HCT116 (cell line): Measurements from ENCODE around the gene ITSN1. TPM values are rescaled to one million over a fixed set of nuclear protein-coding genes. Genes with fewer than 3 reads are reported as not detected.

Source experiments
- ATAC-seq: fragments of 200-7000 bp; cut with Tn5 transposase; 2 replicates; pipeline ENCODE4 v1.9.1; 2020; ENCODE audit warnings: mild to moderate bottlenecking, moderate library complexity
- BruUV-seq: library from RNA; stranded (reverse); fragments of 400-500 nt; replicated peaks from 2 replicates; lab custom pipeline; 2021; lab: Mats Ljungman, UMichigan
- CTCF ChIA-PET: fragments of 300-600 bp; sonication (Branson Sonifier 250); formaldehyde crosslinking; loops from one replicate; lab custom pipeline; 2021; ENCODE audit warnings: antibody characterized with exemption; lab: Charles Lee
- POLR2A ChIA-PET: fragments of 300-600, 350-600 bp; sonication (Branson Sonifier 250); formaldehyde crosslinking; loops from one replicate; lab custom pipeline; 2021; ENCODE audit warnings: antibody characterized with exemption; lab: Charles Lee
- RAD21 ChIA-PET, 2 experiments: fragments of 300-600 bp; sonication (Branson Sonifier 250); formaldehyde crosslinking; loops; one replicate each; lab custom pipeline; 2023; ENCODE audit warnings: low total read pairs in 2 of 2; ENCODE audit not compliant: uncharacterized antibody in 2 of 2, unreplicated experiment in 2 of 2, low non-redundant PET in 1 of 2; lab: Charles Lee
- DNase-seq: peaks from one replicate; pipeline ENCODE4 v3.0.0-alpha.2; 2010; ENCODE audit warnings: low read depth, low spot score
- H2AFZ ChIP-seq: fragments of 200-600 bp; shearing (Covaris generic), sonication (generic); 2 replicates; pipeline ENCODE4 v1.6.1; 2017; ENCODE audit warnings: low read depth, mixed run types, mixed read lengths, antibody characterized with exemption, low read length; ENCODE audit not compliant: poor library complexity, severe bottlenecking
- H3K27ac ChIP-seq: 2 replicates; pipeline ENCODE4 v1.5.1; 2012; ENCODE audit warnings: low read depth, low read length
- H3K27me3 ChIP-seq: fragments of 200-600 bp; sonication (generic); 2 replicates; pipeline ENCODE4 v1.6.1; 2016; ENCODE audit warnings: mixed run types, low read length, mixed read lengths; ENCODE audit not compliant: insufficient read depth
- H3K36me3 ChIP-seq, 2 experiments: fragments of 200-500 bp in 1 of 2; fragments of 200-600 bp in 1 of 2; sonication (Bioruptor generic) in 1 of 2; sonication (generic) in 1 of 2; 2 replicates each; pipeline versions ENCODE4 v1.5.1 to v1.6.1; 2014 to 2016; ENCODE audit warnings: low read length in 2 of 2, inconsistent platforms in 1 of 2, mixed read lengths in 1 of 2, mixed run types in 1 of 2; ENCODE audit not compliant: insufficient read depth in 2 of 2, control insufficient read depth in 1 of 2
- H3K4me1 ChIP-seq, 2 experiments: fragments of 200-600 bp in 1 of 2; sonication (generic) in 1 of 2; 2 replicates each; pipeline versions ENCODE4 v1.5.1 to v1.6.1; 2012 to 2017; ENCODE audit warnings: low read length in 2 of 2, inconsistent platforms in 1 of 2, mild to moderate bottlenecking in 1 of 2, mixed read lengths in 1 of 2, mixed run types in 1 of 2, moderate library complexity in 1 of 2; ENCODE audit not compliant: insufficient read depth in 2 of 2, control insufficient read depth in 1 of 2
- H3K4me2 ChIP-seq: fragments of 200-600 bp; sonication (generic); 2 replicates; pipeline ENCODE4 v1.6.1; 2017; ENCODE audit warnings: mixed run types, low read length, mixed read lengths
- H3K4me3 ChIP-seq, 2 experiments: fragments of 200-600 bp in 1 of 2; sonication (generic) in 1 of 2; replicated peaks in 1 of 2; 2 replicates each; pipeline ENCODE4 v1.5.1; 2011 to 2016; ENCODE audit warnings: low read length in 2 of 2, control low read depth in 1 of 2, low read depth in 1 of 2, mild to moderate bottlenecking in 1 of 2, mixed read lengths in 1 of 2, mixed run types in 1 of 2
- H3K79me2 ChIP-seq: fragments of 200-600 bp; sonication (generic); 2 replicates; pipeline ENCODE4 v1.6.1; 2017; ENCODE audit warnings: mild to moderate bottlenecking, mixed run types, low read length, moderate library complexity, mixed read lengths; ENCODE audit not compliant: insufficient read depth
- H3K9ac ChIP-seq: fragments of 200-600 bp; sonication (generic); 2 replicates; pipeline ENCODE4 v1.6.1; 2016; ENCODE audit warnings: low read length, mixed read lengths
- H3K9me2 ChIP-seq: fragments of 200-600 bp; sonication (generic), shearing (Covaris generic); 2 replicates; pipeline ENCODE4 v1.6.1; 2017; ENCODE audit warnings: mixed run types, mild to moderate bottlenecking, moderate library complexity; ENCODE audit not compliant: insufficient read depth
- H3K9me3 ChIP-seq, 2 experiments: fragments of 200-500 bp in 1 of 2; fragments of 200-600 bp in 1 of 2; sonication (Bioruptor generic) in 1 of 2; sonication (generic) in 1 of 2; 2 replicates each; pipeline ENCODE4 v1.6.1; 2014 to 2017; ENCODE audit warnings: low read length in 2 of 2, mixed read lengths in 2 of 2, inconsistent platforms in 1 of 2, low read depth in 1 of 2, mild to moderate bottlenecking in 1 of 2, mixed run types in 1 of 2, moderate library complexity in 1 of 2; ENCODE audit not compliant: control insufficient read depth in 1 of 2, insufficient read depth in 1 of 2
- H4K20me1 ChIP-seq: fragments of 200-600 bp; sonication (generic), shearing (Covaris generic); 2 replicates; pipeline ENCODE4 v1.6.1; 2017; ENCODE audit warnings: mixed run types, mild to moderate bottlenecking, moderate library complexity; ENCODE audit not compliant: insufficient read depth
- CBX3 ChIP-seq: IDR thresholded peaks from 2 replicates; pipeline ENCODE4 v1.6.1; 2012; ENCODE audit warnings: low read depth
- CEBPB ChIP-seq: IDR thresholded peaks from 2 replicates; pipeline ENCODE4 v1.6.1; 2012; ENCODE audit warnings: low read depth
- EGR1 ChIP-seq: IDR thresholded peaks from 2 replicates; pipeline ENCODE4 v1.6.1; 2012; ENCODE audit warnings: low read depth
- ELF1 ChIP-seq: IDR thresholded peaks from 2 replicates; pipeline ENCODE4 v1.6.1; 2012; ENCODE audit warnings: low read depth, borderline replicate concordance
- EZH2 ChIP-seq: fragments of 200-600 bp; sonication (generic); IDR thresholded peaks from 2 replicates; pipeline ENCODE4 v1.6.1; 2017; ENCODE audit warnings: antibody characterized with exemption, mixed run types
- FOSL1 ChIP-seq: IDR thresholded peaks from 2 replicates; pipeline ENCODE4 v1.6.1; 2012; ENCODE audit warnings: low read depth
- POLR2A ChIP-seq: IDR thresholded peaks from 2 replicates; pipeline ENCODE4 v1.7.0; 2011; ENCODE audit warnings: borderline replicate concordance; ENCODE audit not compliant: insufficient read depth, insufficient read length; ENCODE audit errors: extremely low read depth
- SIN3A ChIP-seq: IDR thresholded peaks from 2 replicates; pipeline ENCODE4 v1.6.1; 2012; ENCODE audit warnings: low read depth
- TCF7L2 ChIP-seq: IDR thresholded peaks from 2 replicates; pipeline ENCODE4 v1.7.0; 2011; ENCODE audit warnings: borderline replicate concordance, inconsistent platforms; ENCODE audit not compliant: insufficient read depth, insufficient read length; ENCODE audit errors: extremely low read depth
- ZNF274 ChIP-seq: fragments of 200-500 bp; sonication (Bioruptor generic); IDR thresholded peaks from 2 replicates; pipeline ENCODE4 v1.6.1; 2014; ENCODE audit warnings: mild to moderate bottlenecking, low read depth, low read length, inconsistent platforms
- intact Hi-C: fragments of 100-400 bp; cut with micrococcal nuclease; formaldehyde crosslinking; loops from 2 replicates; pipeline ENCODE4 v1.10.0; 2022
- total RNA-seq: library from RNA; stranded (reverse); gene quantifications from one replicate; pipeline ENCODE4 v1.2.1, GENCODE V29; 2021; ENCODE audit not compliant: unreplicated experiment
- TF ChIP-seq, protein P1 (sequence below): IDR thresholded peaks from 2 replicates; pipeline ENCODE4 v1.6.1; 2011; ENCODE audit warnings: mild to moderate bottlenecking, low read length, moderate library complexity; ENCODE audit not compliant: insufficient replicate concordance; ENCODE audit errors: extremely low read depth

ITSN1 gene
- total RNA-seq, 1 experiment from 2014 or later = 25.8 TPM

DNA sequence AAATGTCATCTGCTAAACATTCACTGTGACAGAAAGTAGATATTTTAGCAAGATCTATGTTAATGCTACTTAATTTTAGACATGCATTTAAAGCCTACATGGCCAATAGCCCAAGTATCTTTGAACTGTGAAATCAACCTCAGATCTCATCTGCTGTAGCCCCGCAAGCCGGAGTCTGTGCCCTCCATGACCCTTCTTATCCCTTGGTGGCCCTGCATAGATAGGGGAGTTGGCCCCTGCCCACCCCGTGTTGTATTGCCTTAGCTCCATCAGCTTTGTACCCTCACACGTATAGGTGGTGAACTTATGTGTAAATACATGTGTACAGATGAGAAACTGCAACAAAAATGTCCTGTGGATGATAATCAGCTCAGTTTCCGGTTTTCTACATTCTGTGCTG lies 254.8 kb downstream of the ITSN1 start:
- ChIA-PET CTCF (no interaction called here), POLR2A (no interaction called here), RAD21 (no interaction called here)
- Histone ChIP-seq H3K9me3 (no peaks in the 10 kb centered on the region), H3K9ac (no peak overlapping the region), H3K9me2 (no peaks in the 10 kb centered on the region), H3K36me3 (no peaks in the 10 kb centered on the region), H3K27me3 (no peaks in the 10 kb centered on the region), H2AFZ (no peak overlapping the region), H3K27ac (no peak overlapping the region), H4K20me1 (no peaks in the 10 kb centered on the region), H3K4me2 (no peak overlapping the region), H3K4me1 (peaks cover 0 to 7% of the 10 kb centered on the region in 2 experiments; a peak in 3 of 4 replicates), H3K79me2 (no peaks in the 10 kb centered on the region), H3K4me3 (no peak overlapping the region)
- no peak for ATAC-seq
- TF ChIP-seq POLR2A (no peak), EGR1 (no peak), CBX3 (no peak)
- DNase-seq = no peak
- no TSS peak for BruUV-seq
- intact Hi-C loops = no loop called here

DNA sequence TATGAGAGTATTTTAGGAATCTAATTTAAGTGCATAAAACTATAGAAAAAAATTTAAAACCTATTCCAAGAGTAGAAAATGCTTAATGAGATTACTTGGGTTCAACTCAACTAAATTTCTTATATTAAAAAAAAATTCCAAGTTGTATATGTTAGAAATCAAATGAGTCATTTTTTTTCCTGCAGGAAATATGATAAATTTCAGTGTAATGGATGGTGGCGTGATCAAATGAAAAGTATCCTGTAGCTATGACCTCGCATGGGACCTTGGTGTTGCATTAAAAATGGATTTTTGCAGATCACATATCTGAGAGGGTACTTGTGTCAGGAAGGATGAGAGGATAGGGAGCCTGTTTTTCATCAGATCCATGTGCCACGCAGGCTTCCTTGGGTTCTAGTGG lies 255.4 kb downstream of the ITSN1 start:
- intact Hi-C loops = no loop called here
- ChIA-PET CTCF (no interaction called here), RAD21 (no interaction called here), POLR2A (no interaction called here)
- Histone ChIP-seq H3K4me2 (no peak overlapping the region), H4K20me1 (no peaks in the 10 kb centered on the region), H2AFZ (no peak overlapping the region), H3K9me2 (no peaks in the 10 kb centered on the region), H3K4me3 (no peak overlapping the region), H3K4me1 (peaks cover 0 to 7% of the 10 kb centered on the region in 2 experiments; a peak in 3 of 4 replicates), H3K9me3 (no peaks in the 10 kb centered on the region), H3K36me3 (no peaks in the 10 kb centered on the region), H3K9ac (no peak overlapping the region), H3K27me3 (no peaks in the 10 kb centered on the region), H3K27ac (no peak overlapping the region), H3K79me2 (no peaks in the 10 kb centered on the region)
- TF ChIP-seq TCF7L2 (no peak), CEBPB (no peak), ZNF274 (no peak), POLR2A (no peak), EZH2 (no peak), FOSL1 (no peak), SIN3A (no peak), ELF1 (no peak), EGR1 (no peak)
- TF ChIP-seq, protein P1, sequence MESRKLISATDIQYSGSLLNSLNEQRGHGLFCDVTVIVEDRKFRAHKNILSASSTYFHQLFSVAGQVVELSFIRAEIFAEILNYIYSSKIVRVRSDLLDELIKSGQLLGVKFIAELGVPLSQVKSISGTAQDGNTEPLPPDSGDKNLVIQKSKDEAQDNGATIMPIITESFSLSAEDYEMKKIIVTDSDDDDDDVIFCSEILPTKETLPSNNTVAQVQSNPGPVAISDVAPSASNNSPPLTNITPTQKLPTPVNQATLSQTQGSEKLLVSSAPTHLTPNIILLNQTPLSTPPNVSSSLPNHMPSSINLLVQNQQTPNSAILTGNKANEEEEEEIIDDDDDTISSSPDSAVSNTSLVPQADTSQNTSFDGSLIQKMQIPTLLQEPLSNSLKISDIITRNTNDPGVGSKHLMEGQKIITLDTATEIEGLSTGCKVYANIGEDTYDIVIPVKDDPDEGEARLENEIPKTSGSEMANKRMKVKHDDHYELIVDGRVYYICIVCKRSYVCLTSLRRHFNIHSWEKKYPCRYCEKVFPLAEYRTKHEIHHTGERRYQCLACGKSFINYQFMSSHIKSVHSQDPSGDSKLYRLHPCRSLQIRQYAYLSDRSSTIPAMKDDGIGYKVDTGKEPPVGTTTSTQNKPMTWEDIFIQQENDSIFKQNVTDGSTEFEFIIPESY = no peak
- ATAC-seq (no peak), DNase-seq (no peak)
- BruUV-seq = no TSS peak
